ENCODE results near the gene FAM156B.
"Not testable (repeated sequence)": the region's sequence is repeated elsewhere in the genome, so short reads cannot be mapped to it uniquely, and the experiment has no call there.

FAM156B gene, protein sequence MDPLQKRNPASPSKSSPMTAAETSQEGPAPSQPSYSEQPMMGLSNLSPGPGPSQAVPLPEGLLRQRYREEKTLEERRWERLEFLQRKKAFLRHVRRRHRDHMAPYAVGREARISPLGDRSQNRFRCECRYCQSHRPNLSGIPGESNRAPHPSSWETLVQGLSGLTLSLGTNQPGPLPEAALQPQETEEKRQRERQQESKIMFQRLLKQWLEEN

GRCh38 chrX:52896855-52897709 lies at the start of gene FAM156B:
Gene FAM156B, plus strand, starts transcription at chrX:52897330. Its CDS starts 9,896 bp downstream, at chrX:52907226.
- in situ Hi-C loops (cut with HindIII; ENCODE audit: low sequenced_read_pairs); H3K4me3 ChIP-seq (ENCODE audit: low read depth, low read length); DNase-seq (ENCODE audit: low read depth, low spot score): not testable (repeated sequence)

DNA sequence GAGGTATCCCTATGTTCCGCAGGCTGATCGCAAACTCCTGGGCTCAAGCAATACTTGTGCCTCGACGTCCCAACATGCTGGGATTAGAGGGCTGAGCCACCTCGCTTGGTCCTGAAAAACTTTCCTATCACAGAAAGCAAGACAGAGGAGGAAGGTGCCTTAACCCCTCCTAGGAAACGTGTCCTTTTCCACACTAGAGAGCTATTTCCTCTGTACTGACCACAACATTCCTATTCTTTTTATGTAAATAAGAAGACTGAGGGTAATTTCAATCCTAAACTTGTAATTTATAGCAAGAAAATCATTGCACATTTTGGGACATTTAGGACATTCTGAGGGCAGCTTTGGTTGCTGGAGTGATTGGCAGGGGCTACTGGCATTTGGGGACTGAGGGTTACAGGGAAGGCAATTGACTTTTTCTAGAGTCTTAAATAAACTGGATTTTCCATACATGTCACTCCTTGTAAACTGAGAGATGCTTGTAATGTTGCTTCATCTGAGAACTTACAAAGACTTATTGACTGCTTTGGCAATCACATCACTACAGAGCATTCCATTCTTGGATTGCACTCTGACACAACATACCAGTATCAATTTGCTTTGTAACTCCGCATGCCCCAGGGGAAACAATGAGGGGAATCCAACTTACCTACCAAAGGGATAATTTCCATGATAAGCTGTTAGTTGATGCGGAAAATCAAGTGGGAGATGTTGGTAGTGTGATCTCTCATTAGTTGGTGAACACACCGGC lies 44.8 kb upstream of the FAM156B start:
- peak; percentile 3 for DNase-seq (ENCODE audit: low read depth, low spot score)
- in situ Hi-C loops (cut with HindIII; ENCODE audit: low sequenced_read_pairs): no loop called here
- TF ChIP-seq CTCF (IDR thresholded peaks at IDR 0.05; ENCODE audit: low read depth, low read length): no peak
- H3K4me3 ChIP-seq (ENCODE audit: low read depth, low read length): no peak overlapping the region

GRCh38 chrX:52856991-52857525 lies 40.1 kb upstream of the FAM156B start:
- in situ Hi-C loops (cut with HindIII; ENCODE audit: low sequenced_read_pairs); H3K4me3 ChIP-seq (ENCODE audit: low read depth, low read length); DNase-seq (ENCODE audit: low read depth, low spot score): not testable (repeated sequence)

- TF ChIP-seq CTCF (IDR thresholded peaks at IDR 0.05; ENCODE audit: low read depth, low read length): no peak
- H3K4me3 ChIP-seq (ENCODE audit: low read depth, low read length): no peak overlapping the region
- no peak for DNase-seq (ENCODE audit: low read depth, low spot score)
- in situ Hi-C loops (cut with HindIII; ENCODE audit: low sequenced_read_pairs): no loop called here
These were observed 31.7 kb upstream of the FAM156B start for GRCh38 chrX:52865343-52865998.

DNA sequence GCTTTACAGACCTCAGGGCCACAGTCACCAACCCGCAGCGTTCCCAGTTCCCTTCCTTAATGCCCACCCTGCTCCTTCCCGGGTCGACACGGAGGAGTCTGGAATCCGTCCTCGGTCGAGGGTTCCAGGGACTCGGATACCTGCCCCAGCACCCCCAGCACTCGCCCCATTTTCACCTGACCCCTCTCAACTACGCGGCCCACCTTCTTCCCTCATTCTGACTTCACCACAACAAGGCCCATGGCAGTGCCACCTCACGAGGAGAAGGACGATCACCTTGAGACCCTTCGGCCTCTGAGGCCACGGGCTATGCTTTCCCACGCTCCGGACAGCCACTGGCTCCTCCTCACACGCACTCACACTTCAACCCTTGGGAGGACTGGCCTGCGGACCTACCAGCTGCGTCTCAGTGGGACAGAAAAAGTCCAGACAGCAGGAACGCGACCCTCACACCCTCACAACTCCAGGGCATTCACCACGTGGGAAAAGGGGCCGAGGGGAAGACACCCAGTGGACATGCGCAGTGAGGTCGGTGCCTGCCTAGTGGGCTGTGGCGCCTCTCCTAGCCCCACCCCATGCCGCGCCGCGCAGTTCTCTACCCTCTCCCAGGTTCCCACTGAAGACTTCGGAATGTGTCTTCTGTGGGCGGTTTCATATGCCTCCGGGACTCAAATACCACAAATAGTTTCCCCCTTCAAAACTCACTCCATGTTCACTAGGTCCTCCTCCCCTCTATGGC lies 29.4 kb upstream of the FAM156B start, which contains the start of gene XAGE3:
XAGE3 (minus strand) TSS at position 474 of the 739 bp plus-strand sequence. CDS start 950 bp downstream, outside the sequence.
- TF ChIP-seq CTCF (IDR thresholded peaks at IDR 0.05; ENCODE audit: low read depth, low read length): no peak
- H3K4me3 ChIP-seq (ENCODE audit: low read depth, low read length): no peak within 1 kb of the TSS
- DNase-seq (ENCODE audit: low read depth, low spot score): no peak
- in situ Hi-C loops (cut with HindIII; ENCODE audit: low sequenced_read_pairs): no loop called here

GRCh38 chrX:52870046-52870445 lies 27.1 kb upstream of the FAM156B start:
- DNase-seq (ENCODE audit: low read depth, low spot score): no peak
- in situ Hi-C loops (cut with HindIII; ENCODE audit: low sequenced_read_pairs): no loop called here
- H3K4me3 ChIP-seq (ENCODE audit: low read depth, low read length): no peak overlapping the region
- no peak for TF ChIP-seq CTCF (IDR thresholded peaks at IDR 0.05; ENCODE audit: low read depth, low read length)

DNA sequence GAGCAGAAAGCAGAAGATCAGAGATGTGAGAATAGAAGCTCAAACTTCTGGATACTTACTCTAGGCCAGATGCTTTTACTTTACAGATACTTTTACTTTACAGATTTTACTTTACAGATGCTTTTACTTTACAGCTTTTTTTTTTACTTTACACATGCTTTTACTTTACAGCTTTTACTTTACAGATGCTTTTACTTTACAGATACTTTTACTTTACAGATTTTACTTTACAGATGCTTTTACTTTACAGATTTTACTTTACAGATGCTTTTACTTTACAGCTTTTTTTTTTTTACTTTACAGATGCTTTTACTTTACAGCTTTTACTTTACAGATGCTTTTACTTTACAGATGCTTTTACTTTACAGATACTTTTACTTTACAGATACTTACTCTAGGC lies 23.3 kb upstream of the FAM156B start:
- H3K4me3 ChIP-seq (ENCODE audit: low read depth, low read length); in situ Hi-C loops (cut with HindIII; ENCODE audit: low sequenced_read_pairs); DNase-seq (ENCODE audit: low read depth, low spot score): not testable (repeated sequence)
